ENCODE measurements around the gene ZBED4. TPM values are rescaled to one million over a fixed set of nuclear protein-coding genes. Genes with fewer than 3 reads are reported as not detected.

ZBED4 gene
- total RNA-seq, 1 experiment from 2014 or later = 21.6 TPM

DNA sequence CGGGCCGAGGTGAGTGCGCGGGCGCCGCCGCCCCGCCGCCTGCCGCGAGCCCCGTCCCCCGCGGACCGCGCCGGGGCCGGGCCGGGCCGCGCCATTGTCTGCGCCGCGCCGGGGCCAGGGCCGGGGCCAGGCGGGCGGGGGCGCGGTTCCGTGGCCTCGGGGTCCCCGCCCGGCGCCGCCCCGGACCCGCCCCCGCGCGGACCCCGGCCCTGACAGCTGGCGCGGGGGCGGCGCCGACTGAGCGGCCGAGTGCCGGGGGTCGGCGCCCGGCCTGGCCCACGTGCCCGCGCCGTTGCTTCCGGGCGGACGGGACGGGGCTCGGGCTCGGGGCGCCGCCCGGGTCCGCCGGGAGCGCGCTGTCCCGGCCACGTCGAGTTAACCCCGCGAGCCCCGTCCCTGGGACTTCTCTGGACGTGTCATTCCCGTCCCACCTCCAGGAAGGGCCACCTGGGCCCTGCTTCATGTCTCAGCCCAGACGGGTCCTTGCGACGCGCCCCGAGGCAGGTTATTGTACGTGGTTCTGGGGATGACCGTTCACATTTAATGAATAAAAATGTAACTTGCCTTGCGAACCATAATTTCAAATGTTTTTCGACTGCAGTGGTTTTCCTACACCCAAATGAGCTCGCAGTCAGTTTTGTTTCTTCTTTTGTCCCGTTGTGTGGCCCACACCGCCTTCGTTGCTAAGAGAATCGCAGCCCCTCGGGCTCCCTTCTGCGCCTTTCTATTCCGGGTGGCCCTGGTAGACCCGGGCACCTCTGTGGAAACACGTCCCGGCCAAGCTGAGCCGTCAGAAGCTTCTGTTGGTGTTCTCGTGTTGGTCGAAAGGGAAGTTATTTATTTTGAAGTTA lies 562 bp downstream of the ZBED4 start:
- POLR2A ChIA-PET = no interaction called here
- TF ChIP-seq, protein P1, sequence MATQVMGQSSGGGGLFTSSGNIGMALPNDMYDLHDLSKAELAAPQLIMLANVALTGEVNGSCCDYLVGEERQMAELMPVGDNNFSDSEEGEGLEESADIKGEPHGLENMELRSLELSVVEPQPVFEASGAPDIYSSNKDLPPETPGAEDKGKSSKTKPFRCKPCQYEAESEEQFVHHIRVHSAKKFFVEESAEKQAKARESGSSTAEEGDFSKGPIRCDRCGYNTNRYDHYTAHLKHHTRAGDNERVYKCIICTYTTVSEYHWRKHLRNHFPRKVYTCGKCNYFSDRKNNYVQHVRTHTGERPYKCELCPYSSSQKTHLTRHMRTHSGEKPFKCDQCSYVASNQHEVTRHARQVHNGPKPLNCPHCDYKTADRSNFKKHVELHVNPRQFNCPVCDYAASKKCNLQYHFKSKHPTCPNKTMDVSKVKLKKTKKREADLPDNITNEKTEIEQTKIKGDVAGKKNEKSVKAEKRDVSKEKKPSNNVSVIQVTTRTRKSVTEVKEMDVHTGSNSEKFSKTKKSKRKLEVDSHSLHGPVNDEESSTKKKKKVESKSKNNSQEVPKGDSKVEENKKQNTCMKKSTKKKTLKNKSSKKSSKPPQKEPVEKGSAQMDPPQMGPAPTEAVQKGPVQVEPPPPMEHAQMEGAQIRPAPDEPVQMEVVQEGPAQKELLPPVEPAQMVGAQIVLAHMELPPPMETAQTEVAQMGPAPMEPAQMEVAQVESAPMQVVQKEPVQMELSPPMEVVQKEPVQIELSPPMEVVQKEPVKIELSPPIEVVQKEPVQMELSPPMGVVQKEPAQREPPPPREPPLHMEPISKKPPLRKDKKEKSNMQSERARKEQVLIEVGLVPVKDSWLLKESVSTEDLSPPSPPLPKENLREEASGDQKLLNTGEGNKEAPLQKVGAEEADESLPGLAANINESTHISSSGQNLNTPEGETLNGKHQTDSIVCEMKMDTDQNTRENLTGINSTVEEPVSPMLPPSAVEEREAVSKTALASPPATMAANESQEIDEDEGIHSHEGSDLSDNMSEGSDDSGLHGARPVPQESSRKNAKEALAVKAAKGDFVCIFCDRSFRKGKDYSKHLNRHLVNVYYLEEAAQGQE (IDR thresholded peaks at IDR 0.05; ENCODE audit: low read depth) = no peak
- TF ChIP-seq, protein P2, sequence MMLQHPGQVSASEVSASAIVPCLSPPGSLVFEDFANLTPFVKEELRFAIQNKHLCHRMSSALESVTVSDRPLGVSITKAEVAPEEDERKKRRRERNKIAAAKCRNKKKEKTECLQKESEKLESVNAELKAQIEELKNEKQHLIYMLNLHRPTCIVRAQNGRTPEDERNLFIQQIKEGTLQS (IDR thresholded peaks at IDR 0.05) = no peak
- no peak for TF ChIP-seq SP1 (IDR thresholded peaks at IDR 0.05; ENCODE audit: low read depth)
- TF ChIP-seq SIN3A (IDR thresholded peaks at IDR 0.05; ENCODE audit: low read depth) = no peak
- no peak for TF ChIP-seq POLR2AphosphoS5 (IDR thresholded peaks at IDR 0.05; ENCODE audit: low read depth, low read length)
- TF ChIP-seq, protein P3, sequence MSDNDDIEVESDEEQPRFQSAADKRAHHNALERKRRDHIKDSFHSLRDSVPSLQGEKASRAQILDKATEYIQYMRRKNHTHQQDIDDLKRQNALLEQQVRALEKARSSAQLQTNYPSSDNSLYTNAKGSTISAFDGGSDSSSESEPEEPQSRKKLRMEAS (IDR thresholded peaks at IDR 0.05) = peak; percentile 35
- TF ChIP-seq ZFX (IDR thresholded peaks at IDR 0.05) = peak; percentile 81
- TF ChIP-seq EZH2phosphoT487 (IDR thresholded peaks at IDR 0.05; ENCODE audit: borderline replicate concordance) = no peak
- TF ChIP-seq JUND (IDR thresholded peaks at IDR 0.05) = no peak
- no peak for TF ChIP-seq SRF (IDR thresholded peaks at IDR 0.05; ENCODE audit: low read depth)
- no peak for TF ChIP-seq TCF7L2 (IDR thresholded peaks at IDR 0.05; ENCODE audit: borderline replicate concordance, extremely low read depth, insufficient read depth, insufficient read length)
- no peak for TF ChIP-seq FOSL1 (IDR thresholded peaks at IDR 0.05; ENCODE audit: low read depth)
- TF ChIP-seq CBX3 (IDR thresholded peaks at IDR 0.05; ENCODE audit: low read depth) = no peak
- no peak for TF ChIP-seq EZH2 (IDR thresholded peaks at IDR 0.05)
- TF ChIP-seq CEBPB (IDR thresholded peaks at IDR 0.05; ENCODE audit: low read depth) = no peak
- TF ChIP-seq ZNF274 (IDR thresholded peaks at IDR 0.05; ENCODE audit: low read depth, low read length) = no peak
- no peak for TF ChIP-seq RAD21 (IDR thresholded peaks at IDR 0.05; ENCODE audit: low read depth)
- no peak for TF ChIP-seq POLR2A (IDR thresholded peaks at IDR 0.05; ENCODE audit: borderline replicate concordance, extremely low read depth, insufficient read depth, insufficient read length)
- H3K79me2 ChIP-seq (ENCODE audit: insufficient read depth, low read length) = peaks cover 51% of the 10 kb centered on the region
- no TSS peak for BruUV-seq (replicated peaks)
- CTCF ChIA-PET = no interaction called here
- H3K27ac ChIP-seq (ENCODE audit: low read depth, low read length) = peak overlapping the region; percentile 54
- no peak for DNase-seq (ENCODE audit: low read depth, low spot score)
- peaks cover 0 to 5% of the 10 kb centered on the region in 2 experiments; a peak in 1 of 4 replicates for H3K36me3 ChIP-seq (ENCODE audit: control insufficient read depth in 1 of 2, insufficient read depth in 2 of 2, low read length in 2 of 2)
- no peaks in the 10 kb centered on the region for H3K9me3 ChIP-seq (ENCODE audit: control insufficient read depth in 1 of 2, insufficient read depth in 1 of 2, low read depth in 1 of 2, low read length in 2 of 2)
- RAD21 ChIA-PET (ENCODE audit: low non-redundant PET in 1 of 2, low total read pairs in 2 of 2, uncharacterized antibody in 2 of 2, unreplicated experiment in 2 of 2) = no interaction called here
- intact Hi-C loops (cut with micrococcal nuclease) = no loop called here
- H3K4me3 ChIP-seq (replicated peaks in 1 of 2; ENCODE audit: low read depth in 1 of 2, low read length in 2 of 2) = peak overlapping the region; percentile 62 to 76
- H3K4me1 ChIP-seq (ENCODE audit: control insufficient read depth in 1 of 2, insufficient read depth in 2 of 2, low read length in 2 of 2) = peaks cover 15 to 22% of the 10 kb centered on the region in 2 experiments
- H3K4me2 ChIP-seq (ENCODE audit: low read length) = peak overlapping the region; percentile 84
- H3K27me3 ChIP-seq (ENCODE audit: insufficient read depth, low read length) = no peaks in the 10 kb centered on the region
- peak overlapping the region; percentile 74 for H3K9ac ChIP-seq (ENCODE audit: low read length)
- H4K20me1 ChIP-seq (ENCODE audit: insufficient read depth) = no peaks in the 10 kb centered on the region; the same call in 1 of the 2 replicates
- no peaks in the 10 kb centered on the region for H3K9me2 ChIP-seq (ENCODE audit: insufficient read depth)
- ATAC-seq = peak; percentile 40
- H2AFZ ChIP-seq (ENCODE audit: low read depth, low read length, poor library complexity, severe bottlenecking) = no peak overlapping the region
